ENCODE results near the gene DEFB113. TPM values are rescaled to one million over a fixed set of nuclear protein-coding genes. Genes with fewer than 3 reads are reported as not detected.

DEFB113 gene
- total RNA-seq, 1 experiment from 2014 or later: not detected

- Histone ChIP-seq H3K23me2 (ENCODE audit: insufficient read length, low read depth, low read length, poor library complexity, severe bottlenecking) (no peaks in the 10 kb centered on the region), H3K79me1 (ENCODE audit: insufficient read depth, low read depth, low read length, poor library complexity, severe bottlenecking) (no peaks in the 10 kb centered on the region), H3K4me2 (ENCODE audit: insufficient read depth, insufficient read length, low read length) (no peak overlapping the region), H4K20me1 (ENCODE audit: control insufficient read depth, insufficient read depth, insufficient read length) (no peaks in the 10 kb centered on the region), H2BK12ac (ENCODE audit: insufficient read length, low read depth, low read length) (no peak overlapping the region), H3K14ac (ENCODE audit: insufficient read depth, low read length) (no peak overlapping the region), H2AK5ac (ENCODE audit: insufficient read length, low read length) (no peak overlapping the region), H2BK120ac (ENCODE audit: low read depth, low read length, poor library complexity, severe bottlenecking) (no peak overlapping the region), H3K27me3 (ENCODE audit: insufficient read depth, low read length) (no peaks in the 10 kb centered on the region), H4K8ac (replicated peaks; ENCODE audit: insufficient read length, low read depth, low read length) (no peak overlapping the region), H3K18ac (ENCODE audit: insufficient read length, low read depth, low read length) (no peak overlapping the region), H2BK20ac (ENCODE audit: low read depth, low read length, poor library complexity, severe bottlenecking) (no peak overlapping the region), H3K4me1 (ENCODE audit: insufficient read depth, low read length) (no peaks in the 10 kb centered on the region), H3K79me2 (ENCODE audit: insufficient read depth, low read length) (no peaks in the 10 kb centered on the region), H2BK5ac (ENCODE audit: insufficient read length, low read length) (no peak overlapping the region), H3K56ac (ENCODE audit: insufficient read length, low read depth, low read length) (no peak overlapping the region), H4K5ac (ENCODE audit: insufficient read length, low read depth, low read length) (no peak overlapping the region), H3K4ac (ENCODE audit: low read depth, low read length) (no peak overlapping the region), H3K27ac (ENCODE audit: insufficient read length, low read depth, low read length) (no peak overlapping the region), H3K9me3 (ENCODE audit: control insufficient read depth, low read depth, low read length) (no peaks in the 10 kb centered on the region), H2BK15ac (ENCODE audit: low read depth, low read length) (no peak overlapping the region), H2AFZ (ENCODE audit: low read length) (no peak overlapping the region), H3K23ac (ENCODE audit: insufficient read length, low read depth, low read length) (no peak overlapping the region), H3T11ph (ENCODE audit: low read length) (no peak overlapping the region), H4K91ac (ENCODE audit: insufficient read length, low read depth, low read length) (no peak overlapping the region), H3K9ac (ENCODE audit: extremely low read depth, insufficient read length, low read length) (no peak overlapping the region)
- Mint-ChIP-seq H3K4me3 (no peak overlapping the region), H3K36me3 (ENCODE audit: insufficient read depth in 1 of 3, low read depth in 3 of 3) (peaks cover 2 to 5% (median 4%) of the 10 kb centered on the region in 3 experiments; a peak in 5 of 7 replicates), H3K4me1 (no peaks in the 10 kb centered on the region), H3K27ac (no peak overlapping the region), H3K9me3 (peaks cover 0 to 5% of the 10 kb centered on the region in 2 experiments; a peak in 4 of 5 replicates), H3K27me3 (ENCODE audit: low read depth) (no peaks in the 10 kb centered on the region)
- TF ChIP-seq CTCF (conservative IDR thresholded peaks at IDR 0.05): no peak
- DNase-seq: no peak
These were observed 13.6 kb downstream of the DEFB113 start for GRCh38 chr6:49955847-49956246.
